A673 (cell line): ENCODE data around the gene RNF180. TPM values are rescaled to one million over a fixed set of nuclear protein-coding genes. Genes with fewer than 3 reads are reported as not detected.

Experiments
- BruUV-seq: library from RNA; stranded (reverse); fragments of 400-500 nt; replicated peaks from 2 replicates; lab custom pipeline; 2021; lab: Mats Ljungman, UMichigan
- CTCF ChIA-PET: fragments of 300-600 bp; sonication (Branson Sonifier 250); formaldehyde crosslinking; loops from one replicate; lab custom pipeline; 2022; ENCODE audit warnings: antibody characterized with exemption; lab: Charles Lee
- POLR2A ChIA-PET: fragments of 300-600 bp; sonication (Branson Sonifier 250); formaldehyde crosslinking; loops from one replicate; lab custom pipeline; 2022; ENCODE audit warnings: antibody characterized with exemption; ENCODE audit not compliant: low non-redundant PET; lab: Charles Lee
- DNase-seq: peaks from one replicate; pipeline ENCODE4 v3.0.0-alpha.2; 2015; ENCODE audit warnings: low spot score
- H3K27ac ChIP-seq: fragments of 200-600 bp; sonication (generic); 2 replicates; pipeline ENCODE4 v1.5.1; 2016; ENCODE audit warnings: mixed run types, low read depth, mild to moderate bottlenecking, mixed read lengths, antibody characterized with exemption, low read length; ENCODE audit not compliant: poor library complexity, severe bottlenecking
- H3K27me3 ChIP-seq: fragments of 200-600 bp; sonication (generic); replicated peaks from 2 replicates; pipeline ENCODE4 v1.6.1; 2017; ENCODE audit warnings: mixed run types, low read depth, mild to moderate bottlenecking, mixed read lengths, antibody characterized with exemption, low read length; ENCODE audit not compliant: insufficient read depth, poor library complexity
- H3K36me3 ChIP-seq: fragments of 200-600 bp; sonication (generic); 2 replicates; pipeline ENCODE4 v1.6.1; 2016; ENCODE audit warnings: mixed run types, mild to moderate bottlenecking, mixed read lengths, antibody characterized with exemption, low read length; ENCODE audit not compliant: insufficient read depth, poor library complexity, severe bottlenecking
- H3K4me1 ChIP-seq: fragments of 200-600 bp; sonication (generic); 2 replicates; pipeline ENCODE4 v1.6.1; 2017; ENCODE audit warnings: mixed run types, mild to moderate bottlenecking, mixed read lengths, antibody characterized with exemption, low read length; ENCODE audit not compliant: insufficient read depth, poor library complexity, severe bottlenecking
- H3K4me3 ChIP-seq: fragments of 200-600 bp; sonication (generic); 2 replicates; pipeline ENCODE4 v1.5.1; 2016; ENCODE audit warnings: low read depth, mixed run types, mild to moderate bottlenecking, mixed read lengths, low read length; ENCODE audit not compliant: poor library complexity, severe bottlenecking
- H3K9me3 ChIP-seq: fragments of 200-600 bp; sonication (generic); 2 replicates; pipeline ENCODE4 v1.6.1; 2016; ENCODE audit warnings: mixed run types, low read depth, mild to moderate bottlenecking, mixed read lengths, antibody characterized with exemption, low read length; ENCODE audit not compliant: poor library complexity, severe bottlenecking
- CTCF ChIP-seq: fragments of 300-800, 200-600 bp; sonication (generic); conservative IDR thresholded peaks from 2 replicates; pipeline ENCODE4 v1.5.1; 2017; ENCODE audit warnings: low read depth, mild to moderate bottlenecking, antibody characterized with exemption, low read length, moderate library complexity, mixed read lengths
- EZH2 ChIP-seq: fragments of 200-600 bp; sonication (generic); IDR thresholded peaks from 2 replicates; pipeline ENCODE4 v1.6.1; 2017; ENCODE audit warnings: borderline replicate concordance, low read depth, mild to moderate bottlenecking, mixed read lengths, antibody characterized with exemption, low read length; ENCODE audit not compliant: poor library complexity, severe bottlenecking
- intact Hi-C: fragments of 100-400 bp; cut with micrococcal nuclease; formaldehyde crosslinking; loops from one replicate; pipeline ENCODE4 v1.10.0; 2022; ENCODE audit not compliant: unreplicated experiment
- total RNA-seq: library from RNA; stranded (reverse); gene quantifications from 2 replicates; pipeline ENCODE4 v1.2.3, GENCODE V29; 2021

RNF180 gene
- total RNA-seq, 1 experiment from 2014 or later: 0.67 TPM

- no peaks in the 10 kb centered on the region for H3K36me3 ChIP-seq
- TF ChIP-seq CTCF: no peak
- no peak for TF ChIP-seq EZH2
- H3K4me1 ChIP-seq: no peaks in the 10 kb centered on the region
- POLR2A ChIA-PET: no interaction called here
- no peaks in the 10 kb centered on the region for H3K9me3 ChIP-seq
- H3K27me3 ChIP-seq: no peaks in the 10 kb centered on the region
- DNase-seq: peak; percentile 1
- no peak overlapping the region for H3K4me3 ChIP-seq
- CTCF ChIA-PET: no interaction called here
- BruUV-seq: no TSS peak
- no peak overlapping the region for H3K27ac ChIP-seq
- intact Hi-C loops: no loop called here
These were observed 251.7 kb downstream of the RNF180 start for GRCh38 chr5:64417390-64417789.

- Histone ChIP-seq H3K9me3 (no peaks in the 10 kb centered on the region), H3K4me1 (no peaks in the 10 kb centered on the region), H3K27me3 (no peaks in the 10 kb centered on the region), H3K4me3 (no peak overlapping the region), H3K36me3 (no peaks in the 10 kb centered on the region), H3K27ac (no peak overlapping the region)
- POLR2A ChIA-PET: no interaction called here
- BruUV-seq: no TSS peak
- CTCF ChIA-PET: no interaction called here
- no peak for TF ChIP-seq CTCF
- no peak for TF ChIP-seq EZH2
- no peak for DNase-seq
- intact Hi-C loops: no loop called here
These were observed 252.4 kb downstream of the RNF180 start for GRCh38 chr5:64418013-64418412.

Other genes starting within 250 kb of the RNF180 start
- not detected in 2 replicates for gene HTR1A, start 203.4 kb upstream of the RNF180 start, total RNA-seq